H1 (cell line): ENCODE measurements around the gene CRTC3. TPM values are rescaled to one million over a fixed set of nuclear protein-coding genes. Genes with fewer than 3 reads are reported as not detected.

Source experiments
- ATF2 ChIP-seq: IDR thresholded peaks from 2 replicates; pipeline ENCODE4 v1.6.1; 2012; ENCODE audit warnings: low read length, inconsistent platforms
- BRCA1 ChIP-seq: IDR thresholded peaks from 2 replicates; pipeline ENCODE4 v1.6.1; 2012; ENCODE audit warnings: low read depth, low read length, improper control_type of control experiment
- CHD2 ChIP-seq: IDR thresholded peaks from 2 replicates; pipeline ENCODE4 v1.6.1; 2012; ENCODE audit warnings: low read length, improper control_type of control experiment
- CREB1 ChIP-seq: IDR thresholded peaks from 2 replicates; pipeline ENCODE4 v1.6.1; 2012; ENCODE audit warnings: inconsistent platforms
- KDM4A ChIP-seq: IDR thresholded peaks from one replicate; pipeline ENCODE4 v1.7.1; 2012; ENCODE audit warnings: low read depth, mild to moderate bottlenecking, moderate library complexity, low read length, inconsistent platforms; ENCODE audit not compliant: severe bottlenecking
- MAX ChIP-seq: IDR thresholded peaks from 2 replicates; pipeline ENCODE4 v1.6.1; 2012; ENCODE audit warnings: inconsistent platforms
- NANOG ChIP-seq: IDR thresholded peaks from 2 replicates; pipeline ENCODE4 v1.6.1; 2011; ENCODE audit warnings: low read length, low read depth, mild to moderate bottlenecking, inconsistent platforms; ENCODE audit not compliant: insufficient read depth, poor library complexity, severe bottlenecking
- POLR2A ChIP-seq, 2 experiments: IDR thresholded peaks; 1 replicate in 1 of 2; 2 replicates in 1 of 2; pipeline ENCODE4 v1.6.1; 2011; ENCODE audit warnings: low read depth in 2 of 2, low read length in 2 of 2, mild to moderate bottlenecking in 2 of 2; ENCODE audit errors: control extremely low read depth in 1 of 2
- SP2 ChIP-seq: IDR thresholded peaks from 2 replicates; pipeline ENCODE4 v1.6.1; 2012; ENCODE audit warnings: mild to moderate bottlenecking, low read length, inconsistent platforms
- ZNF274 ChIP-seq: IDR thresholded peaks from 2 replicates; pipeline ENCODE4 v1.7.0; 2012; ENCODE audit warnings: low read length, borderline replicate concordance; ENCODE audit errors: extremely low read depth
- polyA plus RNA-seq, 7 experiments: library from polyadenylated mRNA; depleted of rRNA in 3 of 7; stranded (reverse) in 5 of 7; unstranded in 2 of 7; fragments of >200 nt in 5 of 7; fragments of 200-250 nt in 2 of 7; gene quantifications; 1 replicate in 5 of 7; 2 replicates in 1 of 7; 4 replicates in 1 of 7; pipeline versions ENCODE4 v1.2.1 to v1.2.3, GENCODE V29; 2011 to 2013; ENCODE audit warnings: missing spikeins in 2 of 7, mixed read lengths in 2 of 7
- total RNA-seq: library from RNA; stranded (reverse); fragmentation: NEBNext Ultra II Directional; extraction: Animal tissue kit (Norgen Biotek cat#: 25700); gene quantifications from 2 replicates; pipeline ENCODE4 v1.2.1, GENCODE V29; 2021
- TF ChIP-seq, protein P1 (sequence below): fragments of 300-600 bp; sonication (generic); IDR thresholded peaks from 2 replicates; pipeline ENCODE4 v1.7.1; 2012; ENCODE audit warnings: low read length, moderate library complexity, mild to moderate bottlenecking, inconsistent platforms; ENCODE audit not compliant: insufficient replicate concordance

CRTC3 gene
- total and polyA plus RNA-seq, 2 of the 8 experiments (the other 6 are each of a cell fraction or from before 2014, with no cell fraction given): 5.0 to 5.3 TPM

GRCh38 chr15:90483012-90483307 is 46.8 kb upstream of the CRTC3 start (continued):
- TF ChIP-seq, protein P1, sequence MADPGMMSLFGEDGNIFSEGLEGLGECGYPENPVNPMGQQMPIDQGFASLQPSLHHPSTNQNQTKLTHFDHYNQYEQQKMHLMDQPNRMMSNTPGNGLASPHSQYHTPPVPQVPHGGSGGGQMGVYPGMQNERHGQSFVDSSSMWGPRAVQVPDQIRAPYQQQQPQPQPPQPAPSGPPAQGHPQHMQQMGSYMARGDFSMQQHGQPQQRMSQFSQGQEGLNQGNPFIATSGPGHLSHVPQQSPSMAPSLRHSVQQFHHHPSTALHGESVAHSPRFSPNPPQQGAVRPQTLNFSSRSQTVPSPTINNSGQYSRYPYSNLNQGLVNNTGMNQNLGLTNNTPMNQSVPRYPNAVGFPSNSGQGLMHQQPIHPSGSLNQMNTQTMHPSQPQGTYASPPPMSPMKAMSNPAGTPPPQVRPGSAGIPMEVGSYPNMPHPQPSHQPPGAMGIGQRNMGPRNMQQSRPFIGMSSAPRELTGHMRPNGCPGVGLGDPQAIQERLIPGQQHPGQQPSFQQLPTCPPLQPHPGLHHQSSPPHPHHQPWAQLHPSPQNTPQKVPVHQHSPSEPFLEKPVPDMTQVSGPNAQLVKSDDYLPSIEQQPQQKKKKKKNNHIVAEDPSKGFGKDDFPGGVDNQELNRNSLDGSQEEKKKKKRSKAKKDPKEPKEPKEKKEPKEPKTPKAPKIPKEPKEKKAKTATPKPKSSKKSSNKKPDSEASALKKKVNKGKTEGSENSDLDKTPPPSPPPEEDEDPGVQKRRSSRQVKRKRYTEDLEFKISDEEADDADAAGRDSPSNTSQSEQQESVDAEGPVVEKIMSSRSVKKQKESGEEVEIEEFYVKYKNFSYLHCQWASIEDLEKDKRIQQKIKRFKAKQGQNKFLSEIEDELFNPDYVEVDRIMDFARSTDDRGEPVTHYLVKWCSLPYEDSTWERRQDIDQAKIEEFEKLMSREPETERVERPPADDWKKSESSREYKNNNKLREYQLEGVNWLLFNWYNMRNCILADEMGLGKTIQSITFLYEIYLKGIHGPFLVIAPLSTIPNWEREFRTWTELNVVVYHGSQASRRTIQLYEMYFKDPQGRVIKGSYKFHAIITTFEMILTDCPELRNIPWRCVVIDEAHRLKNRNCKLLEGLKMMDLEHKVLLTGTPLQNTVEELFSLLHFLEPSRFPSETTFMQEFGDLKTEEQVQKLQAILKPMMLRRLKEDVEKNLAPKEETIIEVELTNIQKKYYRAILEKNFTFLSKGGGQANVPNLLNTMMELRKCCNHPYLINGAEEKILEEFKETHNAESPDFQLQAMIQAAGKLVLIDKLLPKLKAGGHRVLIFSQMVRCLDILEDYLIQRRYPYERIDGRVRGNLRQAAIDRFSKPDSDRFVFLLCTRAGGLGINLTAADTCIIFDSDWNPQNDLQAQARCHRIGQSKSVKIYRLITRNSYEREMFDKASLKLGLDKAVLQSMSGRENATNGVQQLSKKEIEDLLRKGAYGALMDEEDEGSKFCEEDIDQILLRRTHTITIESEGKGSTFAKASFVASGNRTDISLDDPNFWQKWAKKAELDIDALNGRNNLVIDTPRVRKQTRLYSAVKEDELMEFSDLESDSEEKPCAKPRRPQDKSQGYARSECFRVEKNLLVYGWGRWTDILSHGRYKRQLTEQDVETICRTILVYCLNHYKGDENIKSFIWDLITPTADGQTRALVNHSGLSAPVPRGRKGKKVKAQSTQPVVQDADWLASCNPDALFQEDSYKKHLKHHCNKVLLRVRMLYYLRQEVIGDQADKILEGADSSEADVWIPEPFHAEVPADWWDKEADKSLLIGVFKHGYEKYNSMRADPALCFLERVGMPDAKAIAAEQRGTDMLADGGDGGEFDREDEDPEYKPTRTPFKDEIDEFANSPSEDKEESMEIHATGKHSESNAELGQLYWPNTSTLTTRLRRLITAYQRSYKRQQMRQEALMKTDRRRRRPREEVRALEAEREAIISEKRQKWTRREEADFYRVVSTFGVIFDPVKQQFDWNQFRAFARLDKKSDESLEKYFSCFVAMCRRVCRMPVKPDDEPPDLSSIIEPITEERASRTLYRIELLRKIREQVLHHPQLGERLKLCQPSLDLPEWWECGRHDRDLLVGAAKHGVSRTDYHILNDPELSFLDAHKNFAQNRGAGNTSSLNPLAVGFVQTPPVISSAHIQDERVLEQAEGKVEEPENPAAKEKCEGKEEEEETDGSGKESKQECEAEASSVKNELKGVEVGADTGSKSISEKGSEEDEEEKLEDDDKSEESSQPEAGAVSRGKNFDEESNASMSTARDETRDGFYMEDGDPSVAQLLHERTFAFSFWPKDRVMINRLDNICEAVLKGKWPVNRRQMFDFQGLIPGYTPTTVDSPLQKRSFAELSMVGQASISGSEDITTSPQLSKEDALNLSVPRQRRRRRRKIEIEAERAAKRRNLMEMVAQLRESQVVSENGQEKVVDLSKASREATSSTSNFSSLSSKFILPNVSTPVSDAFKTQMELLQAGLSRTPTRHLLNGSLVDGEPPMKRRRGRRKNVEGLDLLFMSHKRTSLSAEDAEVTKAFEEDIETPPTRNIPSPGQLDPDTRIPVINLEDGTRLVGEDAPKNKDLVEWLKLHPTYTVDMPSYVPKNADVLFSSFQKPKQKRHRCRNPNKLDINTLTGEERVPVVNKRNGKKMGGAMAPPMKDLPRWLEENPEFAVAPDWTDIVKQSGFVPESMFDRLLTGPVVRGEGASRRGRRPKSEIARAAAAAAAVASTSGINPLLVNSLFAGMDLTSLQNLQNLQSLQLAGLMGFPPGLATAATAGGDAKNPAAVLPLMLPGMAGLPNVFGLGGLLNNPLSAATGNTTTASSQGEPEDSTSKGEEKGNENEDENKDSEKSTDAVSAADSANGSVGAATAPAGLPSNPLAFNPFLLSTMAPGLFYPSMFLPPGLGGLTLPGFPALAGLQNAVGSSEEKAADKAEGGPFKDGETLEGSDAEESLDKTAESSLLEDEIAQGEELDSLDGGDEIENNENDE: no peak
- TF ChIP-seq NANOG (no peak), CHD2 (no peak), POLR2A (IDR thresholded peaks at IDR 0.05; ENCODE audit: control extremely low read depth in 1 of 2, low read depth in 2 of 2, low read length in 2 of 2) (no peak), MAX (no peak), SP2 (no peak), ATF2 (no peak), ZNF274 (no peak), CREB1 (no peak), KDM4A (no peak), BRCA1 (no peak)
